ENCODE data around the gene SCAND1.

SCAND1 gene

GRCh38 chr20:35907017-35907701 lies 47.1 kb downstream of the SCAND1 start:
- DNase-seq (ENCODE audit: low read depth in 2 of 2) = no peak

- no peak for DNase-seq (ENCODE audit: low read depth in 2 of 2)
Observed at GRCh38 chr20:35904982-35905663, 49.2 kb downstream of the SCAND1 start.

GRCh38 chr20:35903843-35904242 lies 50.5 kb downstream of the SCAND1 start:
- DNase-seq (ENCODE audit: low read depth in 2 of 2) = no peak

Data from stimulated activated CD4-positive, alpha-beta T cell treated with anti-CD3 and anti-CD28 coated beads, Interleukin-1b, Interleukin-23, amount 100 ng/mL, for 4 hours (primary cell).